Liver (tissue), 3 donors: Measurements from ENCODE around the gene MBD6.

Source experiments
- RAD21 ChIP-seq, 2 donors: IDR thresholded peaks; 2 replicates each; pipeline ENCODE4 v1.6.1; 2016; ENCODE audit warnings: antibody characterized with exemption in 2 of 2, mild to moderate bottlenecking in 2 of 2
- RXRA ChIP-seq, 2 donors: IDR thresholded peaks; 2 replicates each; pipeline ENCODE4 v1.6.1; 2017 to 2018; ENCODE audit warnings: antibody characterized with exemption in 2 of 2, mild to moderate bottlenecking in 1 of 2
- TAF1 ChIP-seq: conservative IDR thresholded peaks from 2 replicates; pipeline ENCODE4 v1.6.1; 2016; ENCODE audit warnings: antibody characterized with exemption, mild to moderate bottlenecking
- YY1 ChIP-seq: IDR thresholded peaks from 2 replicates; pipeline ENCODE4 v1.6.1; 2016; ENCODE audit warnings: antibody characterized with exemption, mild to moderate bottlenecking
- TF ChIP-seq, protein P1 (sequence below): IDR thresholded peaks from 2 replicates; pipeline ENCODE4 v1.6.1; 2016; ENCODE audit warnings: antibody characterized with exemption, mild to moderate bottlenecking
- TF ChIP-seq, protein P2 (sequence below): fragments of 150-350 bp; IDR thresholded peaks from 2 replicates; pipeline ENCODE4 v1.5.1; 2017; ENCODE audit warnings: improper control_type of control experiment, low read depth, low read length; ENCODE audit not compliant: missing input control
- TF ChIP-seq, protein P3 (sequence below): IDR thresholded peaks from 2 replicates; pipeline ENCODE4 v1.6.1; 2016; ENCODE audit warnings: antibody characterized with exemption
- TF ChIP-seq, protein P4 (sequence below): IDR thresholded peaks from 2 replicates; pipeline ENCODE4 v1.6.1; 2016; ENCODE audit warnings: antibody characterized with exemption
- donor health status: healthy.
- donor health status: healthy.

DNA sequence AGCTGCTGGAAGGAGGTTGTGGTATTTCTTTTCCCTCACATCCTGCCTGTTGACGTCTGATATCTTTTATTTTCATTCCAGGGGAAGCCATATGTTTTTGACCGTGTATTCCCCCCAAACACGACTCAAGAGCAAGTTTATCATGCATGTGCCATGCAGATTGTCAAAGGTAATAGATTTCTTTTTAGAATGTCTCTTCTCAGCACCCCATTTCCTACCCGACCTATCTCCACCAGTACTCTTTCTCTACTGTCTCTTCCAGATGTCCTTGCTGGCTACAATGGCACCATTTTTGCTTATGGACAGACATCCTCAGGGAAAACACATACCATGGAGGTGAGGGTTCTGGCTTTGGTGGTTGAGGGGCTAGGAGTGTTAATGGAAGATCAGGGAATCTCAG, 40.7 kb downstream of the MBD6 start:
- TF ChIP-seq, protein P1, sequence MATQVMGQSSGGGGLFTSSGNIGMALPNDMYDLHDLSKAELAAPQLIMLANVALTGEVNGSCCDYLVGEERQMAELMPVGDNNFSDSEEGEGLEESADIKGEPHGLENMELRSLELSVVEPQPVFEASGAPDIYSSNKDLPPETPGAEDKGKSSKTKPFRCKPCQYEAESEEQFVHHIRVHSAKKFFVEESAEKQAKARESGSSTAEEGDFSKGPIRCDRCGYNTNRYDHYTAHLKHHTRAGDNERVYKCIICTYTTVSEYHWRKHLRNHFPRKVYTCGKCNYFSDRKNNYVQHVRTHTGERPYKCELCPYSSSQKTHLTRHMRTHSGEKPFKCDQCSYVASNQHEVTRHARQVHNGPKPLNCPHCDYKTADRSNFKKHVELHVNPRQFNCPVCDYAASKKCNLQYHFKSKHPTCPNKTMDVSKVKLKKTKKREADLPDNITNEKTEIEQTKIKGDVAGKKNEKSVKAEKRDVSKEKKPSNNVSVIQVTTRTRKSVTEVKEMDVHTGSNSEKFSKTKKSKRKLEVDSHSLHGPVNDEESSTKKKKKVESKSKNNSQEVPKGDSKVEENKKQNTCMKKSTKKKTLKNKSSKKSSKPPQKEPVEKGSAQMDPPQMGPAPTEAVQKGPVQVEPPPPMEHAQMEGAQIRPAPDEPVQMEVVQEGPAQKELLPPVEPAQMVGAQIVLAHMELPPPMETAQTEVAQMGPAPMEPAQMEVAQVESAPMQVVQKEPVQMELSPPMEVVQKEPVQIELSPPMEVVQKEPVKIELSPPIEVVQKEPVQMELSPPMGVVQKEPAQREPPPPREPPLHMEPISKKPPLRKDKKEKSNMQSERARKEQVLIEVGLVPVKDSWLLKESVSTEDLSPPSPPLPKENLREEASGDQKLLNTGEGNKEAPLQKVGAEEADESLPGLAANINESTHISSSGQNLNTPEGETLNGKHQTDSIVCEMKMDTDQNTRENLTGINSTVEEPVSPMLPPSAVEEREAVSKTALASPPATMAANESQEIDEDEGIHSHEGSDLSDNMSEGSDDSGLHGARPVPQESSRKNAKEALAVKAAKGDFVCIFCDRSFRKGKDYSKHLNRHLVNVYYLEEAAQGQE, result no peak
- TF ChIP-seq, protein P2, sequence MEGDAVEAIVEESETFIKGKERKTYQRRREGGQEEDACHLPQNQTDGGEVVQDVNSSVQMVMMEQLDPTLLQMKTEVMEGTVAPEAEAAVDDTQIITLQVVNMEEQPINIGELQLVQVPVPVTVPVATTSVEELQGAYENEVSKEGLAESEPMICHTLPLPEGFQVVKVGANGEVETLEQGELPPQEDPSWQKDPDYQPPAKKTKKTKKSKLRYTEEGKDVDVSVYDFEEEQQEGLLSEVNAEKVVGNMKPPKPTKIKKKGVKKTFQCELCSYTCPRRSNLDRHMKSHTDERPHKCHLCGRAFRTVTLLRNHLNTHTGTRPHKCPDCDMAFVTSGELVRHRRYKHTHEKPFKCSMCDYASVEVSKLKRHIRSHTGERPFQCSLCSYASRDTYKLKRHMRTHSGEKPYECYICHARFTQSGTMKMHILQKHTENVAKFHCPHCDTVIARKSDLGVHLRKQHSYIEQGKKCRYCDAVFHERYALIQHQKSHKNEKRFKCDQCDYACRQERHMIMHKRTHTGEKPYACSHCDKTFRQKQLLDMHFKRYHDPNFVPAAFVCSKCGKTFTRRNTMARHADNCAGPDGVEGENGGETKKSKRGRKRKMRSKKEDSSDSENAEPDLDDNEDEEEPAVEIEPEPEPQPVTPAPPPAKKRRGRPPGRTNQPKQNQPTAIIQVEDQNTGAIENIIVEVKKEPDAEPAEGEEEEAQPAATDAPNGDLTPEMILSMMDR, result no peak
- TF ChIP-seq, protein P3, sequence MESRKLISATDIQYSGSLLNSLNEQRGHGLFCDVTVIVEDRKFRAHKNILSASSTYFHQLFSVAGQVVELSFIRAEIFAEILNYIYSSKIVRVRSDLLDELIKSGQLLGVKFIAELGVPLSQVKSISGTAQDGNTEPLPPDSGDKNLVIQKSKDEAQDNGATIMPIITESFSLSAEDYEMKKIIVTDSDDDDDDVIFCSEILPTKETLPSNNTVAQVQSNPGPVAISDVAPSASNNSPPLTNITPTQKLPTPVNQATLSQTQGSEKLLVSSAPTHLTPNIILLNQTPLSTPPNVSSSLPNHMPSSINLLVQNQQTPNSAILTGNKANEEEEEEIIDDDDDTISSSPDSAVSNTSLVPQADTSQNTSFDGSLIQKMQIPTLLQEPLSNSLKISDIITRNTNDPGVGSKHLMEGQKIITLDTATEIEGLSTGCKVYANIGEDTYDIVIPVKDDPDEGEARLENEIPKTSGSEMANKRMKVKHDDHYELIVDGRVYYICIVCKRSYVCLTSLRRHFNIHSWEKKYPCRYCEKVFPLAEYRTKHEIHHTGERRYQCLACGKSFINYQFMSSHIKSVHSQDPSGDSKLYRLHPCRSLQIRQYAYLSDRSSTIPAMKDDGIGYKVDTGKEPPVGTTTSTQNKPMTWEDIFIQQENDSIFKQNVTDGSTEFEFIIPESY, result no peak
- no peak for TF ChIP-seq RAD21 (IDR thresholded peaks at IDR 0.05)
- TF ChIP-seq, protein P4, sequence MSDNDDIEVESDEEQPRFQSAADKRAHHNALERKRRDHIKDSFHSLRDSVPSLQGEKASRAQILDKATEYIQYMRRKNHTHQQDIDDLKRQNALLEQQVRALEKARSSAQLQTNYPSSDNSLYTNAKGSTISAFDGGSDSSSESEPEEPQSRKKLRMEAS, result no peak
- no peak for TF ChIP-seq YY1
- no peak for TF ChIP-seq TAF1
- no peak for TF ChIP-seq RXRA (IDR thresholded peaks at IDR 0.05)
